Gastrocnemius medialis (tissue), 4 donors: Measurements from ENCODE around the gene UNC119. TPM values are rescaled to one million over a fixed set of nuclear protein-coding genes. Genes with fewer than 3 reads are reported as not detected.

Source experiments
- ATAC-seq, 2 donors: fragments of 150-250 bp; one replicate each; pipeline ENCODE4 v1.9.1; 2016
- DNase-seq, 2 donors: peaks; one replicate each; pipeline ENCODE4 v3.0.0-alpha.2; 2019
- H3K27ac ChIP-seq, 4 donors: fragments of 200-600 bp; sonication (generic); 1 replicate in 1 of 4; 2 replicates in 3 of 4; pipeline ENCODE4 v1.5.1; 2016 to 2018; ENCODE audit warnings: mild to moderate bottlenecking in 2 of 4, moderate library complexity in 1 of 4
- H3K27me3 ChIP-seq, 3 donors: fragments of 200-600 bp; sonication (generic) in 2 of 3; 1 replicate in 1 of 3; 2 replicates in 2 of 3; pipeline versions ENCODE4 v1.5.1 to v1.6.0; 2016 to 2019; ENCODE audit warnings: mild to moderate bottlenecking in 1 of 3, moderate library complexity in 1 of 3
- H3K36me3 ChIP-seq, 2 donors: fragments of 200-600 bp; sonication (generic) in 1 of 2; one replicate each; pipeline ENCODE4 v1.5.1; 2017 to 2018
- H3K4me1 ChIP-seq, 2 donors: fragments of 200-600 bp; sonication (generic) in 1 of 2; one replicate each; pipeline ENCODE4 v1.5.1; 2016 to 2017; ENCODE audit warnings: mild to moderate bottlenecking in 2 of 2
- H3K4me3 ChIP-seq, 4 donors: fragments of 200-600 bp; sonication (generic) in 3 of 4; 1 replicate in 1 of 4; 2 replicates in 3 of 4; pipeline ENCODE4 v1.5.1; 2016 to 2019; ENCODE audit warnings: mild to moderate bottlenecking in 2 of 4
- H3K9me3 ChIP-seq, 3 donors: fragments of 200-600 bp; sonication (generic) in 2 of 3; 1 replicate in 1 of 3; 2 replicates in 2 of 3; pipeline ENCODE4 v1.5.1; 2016 to 2019
- POLR2A ChIP-seq, 2 donors: fragments of 450-650 bp; IDR thresholded peaks; one replicate each; pipeline ENCODE4 v1.6.1; 2017; ENCODE audit warnings: antibody characterized with exemption in 2 of 2, mild to moderate bottlenecking in 2 of 2, moderate library complexity in 2 of 2
- in situ Hi-C, 4 donors: fragments of 200-750 bp; cut with MboI; loops; one replicate each; pipeline versions ENCODE4 v1.15.0 to v1.8.0; 2017; ENCODE audit warnings: low sequenced_read_pairs in 4 of 4
- intact Hi-C: fragments of 100-400 bp; cut with DNase I; formaldehyde crosslinking; loops from one replicate; pipeline ENCODE4 v1.15.1; 2023; ENCODE audit warnings: low total_unique reads
- total RNA-seq, 4 donors: library from RNA; depleted of rRNA; stranded (reverse); fragments of >200 nt; gene quantifications; one replicate each; pipeline versions ENCODE4 v1.1.0 to v1.2.3, GENCODE V29; 2016
- TF ChIP-seq, protein P1 (sequence below), 5 experiments: fragments of 450-650 bp in 3 of 5; fragments of 200-600 bp in 2 of 5; sonication (generic) in 2 of 5; IDR thresholded peaks in 4 of 5; conservative IDR thresholded peaks in 1 of 5; 1 replicate in 4 of 5; 2 replicates in 1 of 5; pipeline ENCODE4 v1.5.1; 2016 to 2019; ENCODE audit warnings: antibody characterized with exemption in 5 of 5, mild to moderate bottlenecking in 3 of 5, moderate library complexity in 3 of 5

The UNC119 gene
- total RNA-seq, 4 donors from 2014 or later = 3.1 to 10.2 (median 6.3) TPM

GRCh38 chr17:28521311-28522085 lies 30.9 kb downstream of the UNC119 start:
- Histone ChIP-seq H3K4me1 (no peaks in the 10 kb centered on the region), H3K27ac (no peak overlapping the region), H3K4me3 (no peak overlapping the region), H3K36me3 (no peaks in the 10 kb centered on the region), H3K27me3 (no peaks in the 10 kb centered on the region), H3K9me3 (no peaks in the 10 kb centered on the region)
- no peak for ATAC-seq
- no peak for TF ChIP-seq POLR2A (IDR thresholded peaks at IDR 0.05)
- TF ChIP-seq, protein P1, sequence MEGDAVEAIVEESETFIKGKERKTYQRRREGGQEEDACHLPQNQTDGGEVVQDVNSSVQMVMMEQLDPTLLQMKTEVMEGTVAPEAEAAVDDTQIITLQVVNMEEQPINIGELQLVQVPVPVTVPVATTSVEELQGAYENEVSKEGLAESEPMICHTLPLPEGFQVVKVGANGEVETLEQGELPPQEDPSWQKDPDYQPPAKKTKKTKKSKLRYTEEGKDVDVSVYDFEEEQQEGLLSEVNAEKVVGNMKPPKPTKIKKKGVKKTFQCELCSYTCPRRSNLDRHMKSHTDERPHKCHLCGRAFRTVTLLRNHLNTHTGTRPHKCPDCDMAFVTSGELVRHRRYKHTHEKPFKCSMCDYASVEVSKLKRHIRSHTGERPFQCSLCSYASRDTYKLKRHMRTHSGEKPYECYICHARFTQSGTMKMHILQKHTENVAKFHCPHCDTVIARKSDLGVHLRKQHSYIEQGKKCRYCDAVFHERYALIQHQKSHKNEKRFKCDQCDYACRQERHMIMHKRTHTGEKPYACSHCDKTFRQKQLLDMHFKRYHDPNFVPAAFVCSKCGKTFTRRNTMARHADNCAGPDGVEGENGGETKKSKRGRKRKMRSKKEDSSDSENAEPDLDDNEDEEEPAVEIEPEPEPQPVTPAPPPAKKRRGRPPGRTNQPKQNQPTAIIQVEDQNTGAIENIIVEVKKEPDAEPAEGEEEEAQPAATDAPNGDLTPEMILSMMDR (IDR thresholded peaks at IDR 0.05 in 4 of 5, conservative IDR thresholded peaks at IDR 0.05 in 1 of 5) = no peak
- in situ Hi-C loops (loop anchor here in 1 of 4 donors (25.0 kb wide), 1 partner anchor 109 kb away; the partner anchor contains the start of gene SLC46A1), intact Hi-C loops (no loop called here)
- DNase-seq = no peak

- TF ChIP-seq, protein P1 (IDR thresholded peaks at IDR 0.05 in 4 of 5, conservative IDR thresholded peaks at IDR 0.05 in 1 of 5) = no peak
- TF ChIP-seq POLR2A (IDR thresholded peaks at IDR 0.05) = no peak
- in situ Hi-C loops (loop anchor here in 1 of 4 donors (25.0 kb wide), 1 partner anchor 108 kb away; the partner anchor contains the start of gene SLC46A1), intact Hi-C loops (no loop called here)
- Histone ChIP-seq H3K27ac (no peak overlapping the region), H3K4me3 (no peak overlapping the region), H3K9me3 (no peaks in the 10 kb centered on the region), H3K4me1 (no peaks in the 10 kb centered on the region), H3K27me3 (no peaks in the 10 kb centered on the region), H3K36me3 (no peaks in the 10 kb centered on the region)
- ATAC-seq = no peak
- DNase-seq = no peak
These were observed 31.7 kb downstream of the UNC119 start for GRCh38 chr17:28520687-28521086.

GRCh38 chr17:28519236-28519635 lies 33.2 kb downstream of the UNC119 start:
- intact Hi-C loops (no loop called here), in situ Hi-C loops (loop anchor here in 1 of 4 donors (25.0 kb wide), 1 partner anchor 107 kb away; the partner anchor contains the start of gene SLC46A1)
- no peak overlapping the region for H3K27ac ChIP-seq
- no peaks in the 10 kb centered on the region for H3K9me3 ChIP-seq
- peaks cover 0 to 4% (median 0%) of the 10 kb centered on the region in 3 donors for H3K27me3 ChIP-seq
- no peak overlapping the region for H3K4me3 ChIP-seq
- no peak for DNase-seq
- TF ChIP-seq POLR2A (IDR thresholded peaks at IDR 0.05) = no peak
- TF ChIP-seq, protein P1 (IDR thresholded peaks at IDR 0.05 in 4 of 5, conservative IDR thresholded peaks at IDR 0.05 in 1 of 5) = no peak
- H3K36me3 ChIP-seq = no peaks in the 10 kb centered on the region
- ATAC-seq = no peak
- no peaks in the 10 kb centered on the region for H3K4me1 ChIP-seq

- TF ChIP-seq, protein P1 (IDR thresholded peaks at IDR 0.05 in 4 of 5, conservative IDR thresholded peaks at IDR 0.05 in 1 of 5) = no peak
- no peak for TF ChIP-seq POLR2A (IDR thresholded peaks at IDR 0.05)
These were observed 33.8 kb downstream of the UNC119 start for GRCh38 chr17:28518578-28518977.

More at GRCh38 chr17:28518578-28518977, 33.8 kb downstream of the UNC119 start:
- no peak for DNase-seq
- H3K27ac ChIP-seq = no peak overlapping the region
- H3K27me3 ChIP-seq = peaks cover 3 to 8% (median 5%) of the 10 kb centered on the region in 3 donors
- intact Hi-C loops = no loop called here
- no peaks in the 10 kb centered on the region for H3K36me3 ChIP-seq
- H3K9me3 ChIP-seq = no peaks in the 10 kb centered on the region
- in situ Hi-C loops = loop anchor here in 1 of 4 donors (25.0 kb wide), 1 partner anchor 106 kb away; the partner anchor contains the start of gene SLC46A1
- H3K4me1 ChIP-seq = no peaks in the 10 kb centered on the region
- ATAC-seq = no peak
- no peak overlapping the region for H3K4me3 ChIP-seq
